ENCODE measurements around the gene RASSF5. TPM values are rescaled to one million over a fixed set of nuclear protein-coding genes. Genes with fewer than 3 reads are reported as not detected.

The RASSF5 gene
- total RNA-seq, 1 donor from 2014 or later = 28.5 TPM

DNA sequence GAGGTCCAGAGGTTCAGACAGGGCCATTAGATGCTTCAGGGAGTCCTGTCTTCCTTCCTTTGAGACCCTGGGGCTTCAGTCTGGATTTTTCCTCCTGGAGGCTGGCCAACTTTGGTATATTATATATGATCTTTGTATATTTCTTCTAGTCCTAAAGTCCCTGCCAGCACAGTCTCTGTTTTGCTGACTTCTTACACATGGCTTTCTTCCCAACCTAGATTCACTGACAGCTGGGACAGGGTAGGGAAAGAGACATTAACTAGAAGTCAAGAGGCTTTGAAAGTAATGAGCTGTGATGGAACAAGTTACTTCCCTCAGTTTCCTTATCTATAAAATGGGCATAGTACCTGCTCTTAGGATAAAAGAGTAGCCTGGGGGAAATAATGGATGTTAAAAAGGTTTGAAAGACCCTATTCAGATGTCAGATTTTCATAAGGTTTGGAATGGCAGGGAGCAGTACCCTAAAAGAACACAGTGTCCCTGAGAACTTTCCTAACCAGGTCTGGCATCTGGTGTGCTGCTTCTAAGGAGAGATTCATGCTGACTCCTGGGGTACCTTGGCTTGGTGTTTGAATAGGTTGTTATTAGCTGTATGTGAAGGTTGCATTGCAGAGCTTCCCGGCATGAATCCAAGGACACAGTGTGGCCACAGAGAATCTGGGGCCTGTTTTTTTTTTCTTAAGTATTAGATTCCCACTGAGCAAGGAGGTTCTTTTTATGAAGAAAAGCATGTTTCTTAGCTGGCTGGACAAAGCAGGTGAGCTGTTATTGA, 47.6 kb downstream of the RASSF5 start:
- no peak overlapping the region for H3K4me3 ChIP-seq
- no peak for DNase-seq (ENCODE audit: extremely low spot score in 2 of 2)
- H3K27me3 ChIP-seq = no peaks in the 10 kb centered on the region
- intact Hi-C loops (cut with DNase I) = no loop called here
- no peaks in the 10 kb centered on the region for H3K9me3 ChIP-seq
- H3K36me3 ChIP-seq = no peaks in the 10 kb centered on the region
- H3K27ac ChIP-seq = no peak overlapping the region
- H3K4me1 ChIP-seq = peaks cover 37% of the 10 kb centered on the region
- TF ChIP-seq POLR2A (IDR thresholded peaks at IDR 0.05) = no peak
- TF ChIP-seq, protein P1, sequence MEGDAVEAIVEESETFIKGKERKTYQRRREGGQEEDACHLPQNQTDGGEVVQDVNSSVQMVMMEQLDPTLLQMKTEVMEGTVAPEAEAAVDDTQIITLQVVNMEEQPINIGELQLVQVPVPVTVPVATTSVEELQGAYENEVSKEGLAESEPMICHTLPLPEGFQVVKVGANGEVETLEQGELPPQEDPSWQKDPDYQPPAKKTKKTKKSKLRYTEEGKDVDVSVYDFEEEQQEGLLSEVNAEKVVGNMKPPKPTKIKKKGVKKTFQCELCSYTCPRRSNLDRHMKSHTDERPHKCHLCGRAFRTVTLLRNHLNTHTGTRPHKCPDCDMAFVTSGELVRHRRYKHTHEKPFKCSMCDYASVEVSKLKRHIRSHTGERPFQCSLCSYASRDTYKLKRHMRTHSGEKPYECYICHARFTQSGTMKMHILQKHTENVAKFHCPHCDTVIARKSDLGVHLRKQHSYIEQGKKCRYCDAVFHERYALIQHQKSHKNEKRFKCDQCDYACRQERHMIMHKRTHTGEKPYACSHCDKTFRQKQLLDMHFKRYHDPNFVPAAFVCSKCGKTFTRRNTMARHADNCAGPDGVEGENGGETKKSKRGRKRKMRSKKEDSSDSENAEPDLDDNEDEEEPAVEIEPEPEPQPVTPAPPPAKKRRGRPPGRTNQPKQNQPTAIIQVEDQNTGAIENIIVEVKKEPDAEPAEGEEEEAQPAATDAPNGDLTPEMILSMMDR (IDR thresholded peaks at IDR 0.05) = no peak

DNA sequence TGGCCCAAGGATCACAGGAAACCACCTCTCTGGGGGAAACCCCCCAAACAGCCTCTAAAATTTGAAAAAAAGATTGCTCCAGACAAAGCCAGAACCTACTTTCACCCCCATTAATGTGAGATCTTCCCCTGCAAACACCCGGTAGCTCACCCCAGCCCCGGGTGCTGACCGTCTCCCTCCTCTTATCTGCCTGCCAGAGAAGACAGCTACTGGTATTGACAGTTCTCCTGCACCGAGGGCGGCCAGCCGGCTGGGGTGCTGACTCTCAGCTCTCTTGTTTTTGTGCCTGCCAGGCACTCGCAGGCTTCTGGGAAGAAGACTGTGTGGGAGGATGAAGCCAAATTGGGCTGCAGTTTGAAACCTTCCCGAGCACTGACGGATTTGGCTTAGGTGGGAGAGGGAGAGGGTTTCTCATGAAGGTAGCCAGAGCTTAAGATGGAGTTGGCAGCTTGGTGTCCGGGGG, 48.2 kb downstream of the RASSF5 start:
- no peak for DNase-seq (ENCODE audit: extremely low spot score in 2 of 2)
- Histone ChIP-seq H3K27me3 (no peaks in the 10 kb centered on the region), H3K4me1 (peaks cover 44% of the 10 kb centered on the region), H3K27ac (no peak overlapping the region), H3K9me3 (no peaks in the 10 kb centered on the region), H3K4me3 (no peak overlapping the region), H3K36me3 (no peaks in the 10 kb centered on the region)
- no peak for TF ChIP-seq POLR2AphosphoS5 (IDR thresholded peaks at IDR 0.05; ENCODE audit: insufficient read depth in 1 of 2, low read depth in 1 of 2)
- TF ChIP-seq, protein P1 (IDR thresholded peaks at IDR 0.05) = no peak
- TF ChIP-seq POLR2A (IDR thresholded peaks at IDR 0.05) = no peak
- intact Hi-C loops (cut with DNase I) = no loop called here

DNA sequence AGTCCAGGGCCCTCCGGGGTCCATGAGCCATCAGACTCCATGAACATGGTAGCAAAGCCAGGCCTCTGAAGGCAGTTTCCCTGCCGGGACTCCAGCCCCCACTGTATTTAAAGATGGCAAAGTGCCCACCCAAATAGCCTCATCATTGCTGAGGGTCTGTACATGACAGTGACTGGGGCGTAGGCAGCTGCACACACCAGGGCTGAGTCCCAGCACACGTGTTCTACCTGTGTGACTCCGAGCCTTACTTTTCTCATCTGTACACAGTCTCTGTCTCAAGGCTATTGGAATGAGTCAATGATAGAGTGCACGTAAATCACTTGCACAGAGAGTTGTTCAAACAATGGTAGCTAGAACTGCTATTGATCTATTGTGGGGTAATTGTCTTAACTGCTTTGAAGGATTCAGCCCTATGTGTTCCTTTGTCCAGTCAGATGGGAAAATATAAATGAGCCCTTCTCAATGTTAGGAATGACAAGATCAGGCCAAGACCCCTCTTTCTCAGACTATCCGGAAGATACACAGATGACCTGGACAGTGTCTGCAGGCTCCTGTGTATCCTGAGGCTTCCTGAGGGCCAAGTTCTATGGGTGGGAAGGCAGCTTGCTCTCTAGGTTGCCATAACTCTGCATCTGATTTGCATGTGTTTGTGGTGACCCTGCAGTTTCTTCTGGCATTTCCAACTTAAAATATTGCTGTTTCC, 48.9 kb downstream of the RASSF5 start:
- intact Hi-C loops (cut with DNase I) = no loop called here
- Histone ChIP-seq H3K9me3 (no peaks in the 10 kb centered on the region), H3K4me3 (peak overlapping the region; percentile 53 to 55), H3K4me1 (peaks cover 46% of the 10 kb centered on the region), H3K27ac (no peak overlapping the region), H3K36me3 (no peaks in the 10 kb centered on the region), H3K27me3 (no peaks in the 10 kb centered on the region)
- no peak for DNase-seq (ENCODE audit: extremely low spot score in 2 of 2)
- no peak for TF ChIP-seq POLR2A (IDR thresholded peaks at IDR 0.05)
- no peak for TF ChIP-seq POLR2AphosphoS5 (IDR thresholded peaks at IDR 0.05; ENCODE audit: insufficient read depth in 1 of 2, low read depth in 1 of 2)
- TF ChIP-seq, protein P1 (IDR thresholded peaks at IDR 0.05) = no peak

- Histone ChIP-seq H3K27ac (peak overlapping the region; percentile 57), H3K36me3 (no peaks in the 10 kb centered on the region), H3K4me3 (peak overlapping the region; percentile 53 to 55), H3K4me1 (peaks cover 46% of the 10 kb centered on the region), H3K27me3 (no peaks in the 10 kb centered on the region), H3K9me3 (no peaks in the 10 kb centered on the region)
- TF ChIP-seq, protein P1 (IDR thresholded peaks at IDR 0.05) = no peak
- TF ChIP-seq POLR2AphosphoS5 (IDR thresholded peaks at IDR 0.05; ENCODE audit: insufficient read depth in 1 of 2, low read depth in 1 of 2) = peak in 1 of 2 donors; percentile 59
- no peak for TF ChIP-seq POLR2A (IDR thresholded peaks at IDR 0.05)
- no peak for DNase-seq (ENCODE audit: extremely low spot score in 2 of 2)
- intact Hi-C loops (cut with DNase I) = loop anchor here (1.0 kb wide), 1 partner anchor 14 kb away; no protein-coding TSS in a partner anchor
Observed at GRCh38 chr1:206556750-206557635, 49.7 kb downstream of the RASSF5 start.
